GM12892 (cell line): ENCODE results near the gene OR7G3.

Experiments used
- DNase-seq: peaks from one replicate; pipeline ENCODE4 v3.0.0; 2011; ENCODE audit not compliant: insufficient read length
- FAIRE-seq: peaks from 2 replicates; lab custom pipeline; 2011; peaks lifted over from hg19 to GRCh38; lab: Jason Lieb, UNC
- POLR2A ChIP-seq: IDR thresholded peaks from 2 replicates; pipeline ENCODE4 v1.6.1; 2011; ENCODE audit warnings: low read depth, low read length, control low read depth

Gene OR7G3

GRCh38 chr19:9076901-9077300 is 49.8 kb downstream of the OR7G3 start:
- TF ChIP-seq POLR2A, result no peak
- FAIRE-seq, result no peak

More at GRCh38 chr19:9076901-9077300, 49.8 kb downstream of the OR7G3 start:
- no peak for DNase-seq
